B cell (primary cell): ENCODE results near the gene PDE11A.

Experiments
- CTCF ChIP-seq: fragments of 200-600 bp; IDR thresholded peaks from one replicate; pipeline ENCODE4 v1.8.0; 2022; ENCODE audit warnings: antibody characterized with exemption, mild to moderate bottlenecking
- EZH2 ChIP-seq: IDR thresholded peaks from 2 replicates; pipeline ENCODE4 v1.6.1; 2012; ENCODE audit warnings: borderline replicate concordance, low read depth, mild to moderate bottlenecking, moderate library complexity, low read length; ENCODE audit not compliant: insufficient read depth, poor library complexity, severe bottlenecking

- TF ChIP-seq CTCF = no peak
- TF ChIP-seq EZH2 = no peak
Measured at GRCh38 chr2:177715771-177716170, 356.8 kb downstream of the PDE11A start.
